ENCODE results near the gene ATP6V1E1.

ATP6V1E1 gene

GRCh38 chr22:17633217-17633997 lies 4.9 kb upstream of the ATP6V1E1 start:
- no peak for DNase-seq

GRCh38 chr22:17631076-17631565 lies 2.6 kb upstream of the ATP6V1E1 start:
- no peak for DNase-seq

GRCh38 chr22:17629641-17630040 lies 1.1 kb upstream of the ATP6V1E1 start:
- no peak for DNase-seq

- no peak for DNase-seq
These were observed 582 bp upstream of the ATP6V1E1 start for GRCh38 chr22:17629173-17629489.

GRCh38 chr22:17627961-17628405 lies 566 bp downstream of the ATP6V1E1 start:
- no peak for DNase-seq

GRCh38 chr22:17613280-17613679 lies 15.3 kb downstream of the ATP6V1E1 start:
- no peak for DNase-seq

- DNase-seq: no peak
These were observed 16.5 kb downstream of the ATP6V1E1 start for GRCh38 chr22:17612057-17612456.

- DNase-seq: no peak
These were observed 20.5 kb downstream of the ATP6V1E1 start for GRCh38 chr22:17607891-17608521.

GRCh38 chr22:17606496-17606895 lies 22.1 kb downstream of the ATP6V1E1 start:
- no peak for DNase-seq

- DNase-seq: no peak
These were observed 24.9 kb downstream of the ATP6V1E1 start for GRCh38 chr22:17603668-17604067.

- DNase-seq: no peak
These were observed 27.5 kb downstream of the ATP6V1E1 start for GRCh38 chr22:17601031-17601430.

GRCh38 chr22:17598318-17598717 lies 30.2 kb downstream of the ATP6V1E1 start:
- no peak for DNase-seq

- DNase-seq: no peak
These were observed 31.3 kb downstream of the ATP6V1E1 start for GRCh38 chr22:17597217-17597616.

- DNase-seq: no peak
These were observed 32.3 kb downstream of the ATP6V1E1 start for GRCh38 chr22:17596226-17596625.

GRCh38 chr22:17592201-17592600 lies 36.3 kb downstream of the ATP6V1E1 start:
- no peak for DNase-seq

GRCh38 chr22:17590586-17590985 lies 38.0 kb downstream of the ATP6V1E1 start:
- DNase-seq: no peak

- DNase-seq: no peak
These were observed 38.7 kb downstream of the ATP6V1E1 start for GRCh38 chr22:17589810-17590375.

- DNase-seq: no peak
These were observed 39.9 kb downstream of the ATP6V1E1 start for GRCh38 chr22:17588606-17589005.

GRCh38 chr22:17587629-17588028 lies 40.9 kb downstream of the ATP6V1E1 start:
- DNase-seq: peak; percentile 30

GRCh38 chr22:17586831-17587440 lies 41.6 kb downstream of the ATP6V1E1 start:
- no peak for DNase-seq

GRCh38 chr22:17583151-17583550 lies 45.4 kb downstream of the ATP6V1E1 start:
- no peak for DNase-seq

GRCh38 chr22:17581631-17582030 lies 46.9 kb downstream of the ATP6V1E1 start:
- no peak for DNase-seq

- no peak for DNase-seq
These were observed 47.5 kb downstream of the ATP6V1E1 start for GRCh38 chr22:17581056-17581455.
